PFSK-1 (cell line): ENCODE results near the gene TMEM184A.

Experiments
- FOXP2 ChIP-seq: optimal IDR thresholded peaks from 2 replicates; pipeline ENCODE3; 2011; ENCODE audit warnings: borderline replicate concordance, control low read depth, inconsistent platforms; ENCODE audit not compliant: insufficient read depth; ENCODE audit errors: extremely low read length, extremely low read depth
- POLR2AphosphoS5 ChIP-seq: IDR thresholded peaks from 2 replicates; pipeline ENCODE4 v1.6.1; 2012; ENCODE audit warnings: low read depth, mild to moderate bottlenecking, control low read depth, low read length, moderate library complexity
- REST ChIP-seq, 2 experiments: IDR thresholded peaks; 2 replicates each; pipeline versions ENCODE4 v1.6.1 to v1.8.0; 2011 to 2012; ENCODE audit warnings: low read depth in 2 of 2, low read length in 2 of 2, control low read depth in 1 of 2, inconsistent platforms in 1 of 2, mild to moderate bottlenecking in 1 of 2, moderate library complexity in 1 of 2; ENCODE audit not compliant: insufficient read depth in 1 of 2
- SIN3A ChIP-seq: IDR thresholded peaks from 2 replicates; pipeline ENCODE4 v1.6.1; 2012; ENCODE audit warnings: mild to moderate bottlenecking, low read length, moderate library complexity, borderline replicate concordance; ENCODE audit not compliant: insufficient read depth
- TAF1 ChIP-seq: IDR thresholded peaks from 2 replicates; pipeline ENCODE4 v1.6.1; 2012; ENCODE audit warnings: low read length, control low read depth, borderline replicate concordance; ENCODE audit not compliant: insufficient read depth

Gene TMEM184A

DNA sequence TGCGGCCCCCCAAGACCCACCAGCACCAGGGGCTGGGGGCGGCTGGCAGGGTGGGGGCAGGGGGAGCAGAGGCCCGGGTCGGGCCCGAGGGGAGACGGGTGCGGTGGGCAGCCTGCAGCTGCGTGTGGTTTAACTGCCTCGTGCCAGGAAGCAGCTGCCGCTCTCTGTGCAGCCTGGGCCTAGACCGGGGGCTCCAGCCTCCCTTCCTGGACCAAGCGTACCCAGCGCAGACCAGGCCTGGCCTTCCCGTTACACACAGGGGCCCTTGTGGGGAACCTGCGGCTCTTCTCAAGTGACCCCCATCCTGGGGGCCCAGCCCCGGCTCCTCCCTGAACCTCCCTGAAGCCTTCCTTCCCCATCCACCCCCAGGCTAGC lies 45.2 kb downstream of the TMEM184A start:
- TF ChIP-seq TAF1 (no peak), POLR2AphosphoS5 (no peak), SIN3A (no peak), FOXP2 (no peak), REST (IDR thresholded peaks at IDR 0.05; ENCODE audit: insufficient read depth in 1 of 2, low read depth in 2 of 2, low read length in 2 of 2) (no peak)

DNA sequence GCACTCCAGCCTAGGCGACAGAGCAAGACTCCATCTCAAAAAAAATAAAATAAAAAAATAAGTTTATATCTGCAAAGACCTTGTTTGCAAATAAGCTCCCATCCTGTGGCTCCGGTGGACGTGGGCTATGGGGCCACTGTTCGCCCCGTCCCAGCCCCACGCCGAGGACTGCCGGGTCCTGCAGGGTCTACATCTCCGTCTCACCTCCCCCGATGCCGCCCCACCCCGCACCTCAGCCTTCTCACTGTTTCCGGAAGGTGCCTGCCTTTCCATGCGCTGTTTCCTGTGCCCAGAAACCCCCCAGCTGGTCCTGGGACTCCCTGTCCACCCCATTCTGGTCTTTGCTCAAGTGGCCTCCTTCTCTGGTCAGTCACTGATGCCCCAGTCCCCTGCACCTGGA lies 46.8 kb downstream of the TMEM184A start:
- TF ChIP-seq POLR2AphosphoS5 (no peak), SIN3A (no peak), FOXP2 (no peak), TAF1 (no peak), REST (IDR thresholded peaks at IDR 0.05; ENCODE audit: insufficient read depth in 1 of 2, low read depth in 2 of 2, low read length in 2 of 2) (no peak)

GRCh38 chr7:1508277-1508758 lies 47.7 kb downstream of the TMEM184A start:
- TF ChIP-seq SIN3A, result no peak
- no peak for TF ChIP-seq TAF1
- TF ChIP-seq REST (IDR thresholded peaks at IDR 0.05; ENCODE audit: insufficient read depth in 1 of 2, low read depth in 2 of 2, low read length in 2 of 2), result no peak
- TF ChIP-seq POLR2AphosphoS5, result no peak
- no peak for TF ChIP-seq FOXP2

- no peak for TF ChIP-seq FOXP2
These were observed 50.1 kb downstream of the TMEM184A start for GRCh38 chr7:1505731-1506550.

DNA sequence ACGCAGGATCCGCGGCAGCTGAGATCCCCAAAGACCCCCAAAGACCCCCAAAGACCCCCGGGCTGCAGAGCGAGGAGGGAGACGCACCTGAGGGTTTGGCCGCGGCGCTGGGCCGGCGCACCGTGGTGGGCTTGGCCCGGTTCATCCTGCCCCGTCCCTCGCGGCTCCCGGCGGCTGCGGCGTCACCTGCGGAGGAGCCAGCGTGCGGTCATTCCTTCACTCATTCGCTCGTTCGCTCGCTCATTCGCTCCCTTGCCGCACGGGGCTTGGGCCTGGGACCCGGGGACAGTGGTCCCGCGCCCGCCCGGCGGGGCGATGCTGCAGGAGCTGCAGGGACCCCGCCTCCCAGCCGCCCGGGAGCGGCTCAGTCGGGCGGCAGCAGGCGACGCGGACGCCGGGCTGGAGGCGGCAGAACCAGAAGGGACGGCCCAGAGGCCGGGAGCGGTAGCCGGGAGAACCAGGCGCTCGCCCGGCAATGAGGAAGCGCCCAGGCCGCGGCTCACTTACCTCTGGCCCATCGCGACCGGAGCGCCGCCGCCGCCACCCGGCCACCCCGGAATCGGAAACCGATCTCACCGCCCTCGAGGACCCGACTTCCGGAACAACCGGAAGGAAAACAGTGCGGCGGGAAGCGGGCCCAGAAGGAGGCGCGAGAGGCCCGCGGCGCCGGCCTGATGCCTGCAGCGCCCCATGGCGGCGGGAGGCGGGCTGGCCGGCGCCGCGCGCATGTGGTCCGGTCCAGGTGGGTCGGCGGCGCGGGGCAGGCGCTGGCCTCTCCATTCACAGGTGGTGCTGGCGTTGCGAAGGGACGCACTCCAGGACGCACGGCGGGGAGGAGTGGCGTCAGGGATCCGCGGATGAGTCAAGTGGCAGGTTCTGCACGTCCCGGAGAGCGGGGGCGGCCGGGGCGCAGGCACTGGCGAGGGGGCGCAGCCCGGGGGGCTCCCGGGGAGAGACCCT lies 51.9 kb downstream of the TMEM184A start, which contains the start of gene INTS1:
Gene INTS1 (minus strand): TSS at position 574 of the 960 bp plus-strand sequence. CDS start 429 bp downstream, at position 145.
- TF ChIP-seq FOXP2 (peak; percentile 64), SIN3A (0 out of 2 replicates have a peak, but pooled peaks have one; percentile 44), TAF1 (0 out of 2 replicates have a peak, but pooled peaks have one; percentile 47), REST (IDR thresholded peaks at IDR 0.05; ENCODE audit: insufficient read depth in 1 of 2, low read depth in 2 of 2, low read length in 2 of 2) (no peak), POLR2AphosphoS5 (peak; percentile 57)
